Measurements from ENCODE around the gene NMUR2.

The NMUR2 gene, protein sequence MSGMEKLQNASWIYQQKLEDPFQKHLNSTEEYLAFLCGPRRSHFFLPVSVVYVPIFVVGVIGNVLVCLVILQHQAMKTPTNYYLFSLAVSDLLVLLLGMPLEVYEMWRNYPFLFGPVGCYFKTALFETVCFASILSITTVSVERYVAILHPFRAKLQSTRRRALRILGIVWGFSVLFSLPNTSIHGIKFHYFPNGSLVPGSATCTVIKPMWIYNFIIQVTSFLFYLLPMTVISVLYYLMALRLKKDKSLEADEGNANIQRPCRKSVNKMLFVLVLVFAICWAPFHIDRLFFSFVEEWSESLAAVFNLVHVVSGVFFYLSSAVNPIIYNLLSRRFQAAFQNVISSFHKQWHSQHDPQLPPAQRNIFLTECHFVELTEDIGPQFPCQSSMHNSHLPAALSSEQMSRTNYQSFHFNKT

DNA sequence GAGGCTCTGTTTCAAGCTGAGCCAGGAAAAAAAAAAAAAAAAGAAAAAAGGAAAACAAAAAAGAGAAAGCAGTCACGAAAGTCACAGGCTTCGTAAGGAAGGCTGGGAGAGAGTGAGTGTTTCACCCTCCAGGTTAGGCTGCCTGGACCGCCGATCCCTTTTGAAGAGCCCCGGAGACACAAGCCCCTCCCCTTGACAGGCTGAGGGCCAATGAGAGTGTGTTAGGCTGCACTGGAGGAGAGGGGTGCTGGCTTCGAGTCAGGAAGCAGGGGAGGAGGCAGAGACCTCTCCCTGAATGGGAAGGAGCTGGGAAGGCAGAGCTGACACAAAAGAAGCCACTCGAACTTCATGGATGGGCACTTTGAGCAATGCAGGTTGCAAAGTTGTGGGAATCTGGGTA, at the start of gene NMUR2:
NMUR2 (minus strand) TSS at position 135 of the 400 bp plus-strand sequence. CDS start 166 bp downstream, outside the sequence.
- peak; percentile 26 for DNase-seq

DNA sequence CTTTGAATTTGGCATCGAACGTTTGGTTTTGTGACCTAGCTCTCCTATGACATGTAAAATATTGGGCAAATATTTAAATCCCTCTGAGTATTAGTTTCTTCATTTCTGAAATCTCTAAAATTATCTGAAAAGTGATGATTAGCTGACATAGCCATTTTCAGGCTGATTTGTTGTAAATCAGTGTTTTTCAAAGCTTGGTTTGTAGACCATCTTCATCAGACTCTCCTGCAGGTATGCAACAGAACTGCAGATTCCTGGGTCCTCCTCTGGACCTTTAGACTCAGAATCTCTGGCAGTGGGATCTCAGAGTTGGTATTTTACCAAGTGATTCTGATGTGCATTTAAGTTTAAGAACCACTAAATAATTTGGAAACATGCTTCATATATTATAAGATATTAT, 38.9 kb upstream of the NMUR2 start:
- no peak for DNase-seq

DNA sequence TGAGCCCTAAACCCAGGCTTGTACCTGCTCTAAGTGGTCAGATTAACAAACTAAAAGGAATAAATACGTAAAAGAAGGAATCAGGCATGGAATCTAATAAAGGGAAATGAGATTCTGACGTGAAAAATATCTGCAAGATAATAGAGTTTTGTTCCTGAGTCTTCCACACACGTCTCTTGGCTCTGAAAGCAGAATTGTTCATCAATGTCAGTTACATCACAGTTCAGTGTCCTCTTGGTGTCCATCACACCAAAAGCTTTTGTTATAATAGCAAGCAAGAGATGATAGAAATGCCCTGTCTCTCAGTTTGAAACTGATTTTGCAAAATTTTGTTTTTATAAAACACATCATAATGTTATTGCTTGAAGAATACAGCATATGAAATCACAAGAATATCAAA, 34.7 kb upstream of the NMUR2 start:
- no peak for DNase-seq

DNA sequence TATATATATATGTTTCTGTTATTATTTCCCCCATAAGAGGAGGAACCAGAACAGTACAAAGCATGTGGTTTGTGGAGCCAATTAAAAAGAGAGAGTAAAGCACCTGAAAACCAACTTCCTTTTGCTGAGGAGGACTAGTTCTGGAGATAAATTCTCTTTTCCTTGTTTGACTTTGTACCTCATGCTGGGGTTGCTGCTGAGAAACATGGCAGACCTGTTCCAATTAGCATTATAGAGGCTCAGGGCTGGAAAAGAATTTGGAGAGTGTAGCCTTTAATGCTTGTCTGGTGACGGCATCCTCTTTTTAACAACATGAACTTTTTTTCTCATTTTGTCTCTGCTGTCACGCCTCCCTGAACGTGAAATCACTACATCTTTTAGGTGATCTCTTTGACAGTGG, 32.8 kb upstream of the NMUR2 start:
- no peak for DNase-seq

DNA sequence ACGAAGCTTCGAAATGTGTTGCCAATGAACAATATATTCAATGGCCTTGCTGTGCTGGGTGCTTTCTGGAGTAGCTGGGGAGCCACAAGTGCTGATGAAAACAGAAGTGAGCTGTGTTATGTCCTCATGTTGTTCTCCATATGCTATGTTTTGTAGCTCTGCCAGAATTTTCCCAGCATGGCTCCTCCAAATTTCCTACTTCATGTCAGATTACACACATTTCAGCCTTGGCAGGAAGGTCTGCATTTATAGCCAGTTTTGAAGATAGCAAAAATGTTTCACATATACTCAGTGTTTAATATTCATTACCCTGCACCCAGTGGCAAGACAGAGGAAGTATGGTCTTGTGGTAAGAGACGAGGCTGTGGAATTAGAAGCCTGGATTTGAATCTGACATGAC, 22.6 kb upstream of the NMUR2 start:
- no peak for DNase-seq

DNA sequence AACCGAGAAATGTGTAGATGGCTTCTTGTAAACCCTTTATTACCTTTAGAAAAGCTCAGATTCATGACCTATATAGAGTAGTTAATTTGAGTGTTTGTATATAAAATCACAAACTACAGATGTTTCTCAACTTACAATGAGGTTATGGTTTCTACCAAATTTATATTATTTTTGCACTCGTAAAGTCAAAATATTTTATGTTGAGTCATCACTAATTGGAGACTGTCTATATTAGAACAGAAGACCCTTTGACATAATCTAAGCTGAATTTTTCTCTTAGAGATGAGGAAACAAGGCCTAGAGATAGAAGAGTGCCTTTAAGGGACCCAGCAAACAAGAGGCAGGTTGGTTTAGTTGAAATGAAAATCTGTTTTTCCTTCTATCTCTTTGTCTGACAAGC, 20.0 kb upstream of the NMUR2 start:
- no peak for DNase-seq

DNA sequence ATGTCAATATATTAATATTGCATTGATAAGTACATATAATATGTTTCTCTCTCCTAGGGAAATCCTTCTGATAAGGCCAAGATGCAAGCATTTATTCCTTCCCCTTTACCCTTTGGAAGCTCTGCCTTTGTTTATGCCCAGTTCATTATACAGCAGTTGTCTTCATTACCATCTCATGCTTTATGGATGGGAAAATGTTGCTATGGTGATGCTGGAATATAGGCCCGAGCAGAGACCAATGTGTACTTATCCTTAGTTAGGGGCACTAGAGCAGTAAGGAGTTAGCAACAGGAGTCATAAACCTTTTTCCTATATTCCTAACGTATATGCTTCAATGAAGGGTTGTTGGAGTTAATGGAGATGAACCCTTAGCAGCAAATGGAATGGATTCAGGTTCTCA, 19.4 kb upstream of the NMUR2 start:
- DNase-seq: no peak

DNA sequence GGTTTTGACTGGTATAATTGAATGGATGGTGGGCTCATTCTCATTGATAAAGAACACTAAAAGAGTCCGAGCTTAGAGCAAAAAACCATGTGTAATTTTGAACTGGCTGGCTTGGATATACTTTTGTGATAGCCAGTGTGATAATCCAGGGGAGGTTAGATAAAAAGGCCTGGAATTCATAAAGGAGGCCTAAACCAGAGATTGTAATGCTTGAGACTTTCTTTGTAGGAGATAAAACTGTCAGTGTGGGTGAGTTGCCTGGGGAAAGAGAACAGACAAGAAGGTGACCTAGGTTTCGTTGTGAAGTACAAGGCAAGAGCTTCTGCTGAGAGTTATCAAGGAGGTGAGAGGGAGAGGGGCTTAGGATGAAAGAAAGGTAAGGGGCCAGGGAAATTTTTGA, 17.0 kb upstream of the NMUR2 start:
- DNase-seq: no peak

DNA sequence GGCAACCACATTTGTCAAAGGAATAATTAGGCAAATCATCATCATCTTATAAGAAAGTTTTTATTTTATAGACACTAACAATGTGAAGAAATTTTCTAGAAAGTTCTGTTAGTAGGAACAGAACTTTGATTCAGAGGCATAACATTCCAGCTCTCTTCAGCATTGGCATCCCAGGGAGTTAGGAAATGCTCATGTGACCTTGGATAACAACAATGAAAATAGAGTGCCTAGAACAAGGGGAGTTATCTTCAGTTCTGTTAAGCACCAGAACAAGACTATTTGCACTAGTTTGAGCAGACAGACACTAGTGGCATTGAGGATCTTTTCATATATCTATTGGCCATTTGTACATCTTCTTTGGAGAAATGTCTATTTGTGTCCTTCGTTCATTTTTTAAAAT, 7.0 kb upstream of the NMUR2 start:
- DNase-seq: no peak

DNA sequence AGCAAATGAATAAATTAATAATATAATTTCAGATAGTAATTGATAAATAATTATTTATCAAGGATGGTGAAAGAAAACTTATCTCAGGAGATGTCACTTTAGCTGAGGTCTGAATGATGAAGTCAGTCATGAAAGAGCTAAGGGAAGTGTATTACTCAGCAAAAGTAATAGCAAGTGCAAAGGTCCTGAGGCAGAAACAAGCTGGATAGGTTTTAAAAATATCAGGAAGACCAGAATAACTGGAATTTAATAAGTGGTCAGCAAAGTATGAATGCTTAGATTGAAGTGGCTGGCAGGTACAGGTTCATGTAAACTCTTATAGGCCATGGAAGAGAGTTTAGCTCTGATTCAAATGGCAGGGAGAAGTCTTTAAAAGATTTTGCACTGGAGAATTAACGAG, 1.0 kb upstream of the NMUR2 start:
- DNase-seq: no peak

DNA sequence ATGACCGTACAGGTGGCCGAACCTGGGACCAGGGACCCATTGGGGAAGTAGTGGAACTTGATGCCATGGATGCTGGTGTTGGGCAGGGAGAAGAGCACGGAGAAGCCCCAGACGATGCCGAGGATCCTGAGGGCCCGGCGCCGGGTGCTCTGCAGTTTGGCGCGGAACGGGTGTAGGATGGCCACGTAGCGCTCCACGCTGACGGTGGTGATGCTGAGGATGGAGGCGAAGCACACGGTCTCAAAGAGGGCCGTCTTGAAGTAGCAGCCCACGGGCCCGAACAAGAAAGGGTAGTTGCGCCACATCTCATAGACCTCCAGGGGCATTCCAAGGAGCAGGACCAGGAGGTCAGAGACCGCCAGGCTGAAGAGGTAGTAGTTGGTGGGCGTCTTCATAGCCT, 585 bp downstream of the NMUR2 start:
- no peak for DNase-seq

DNA sequence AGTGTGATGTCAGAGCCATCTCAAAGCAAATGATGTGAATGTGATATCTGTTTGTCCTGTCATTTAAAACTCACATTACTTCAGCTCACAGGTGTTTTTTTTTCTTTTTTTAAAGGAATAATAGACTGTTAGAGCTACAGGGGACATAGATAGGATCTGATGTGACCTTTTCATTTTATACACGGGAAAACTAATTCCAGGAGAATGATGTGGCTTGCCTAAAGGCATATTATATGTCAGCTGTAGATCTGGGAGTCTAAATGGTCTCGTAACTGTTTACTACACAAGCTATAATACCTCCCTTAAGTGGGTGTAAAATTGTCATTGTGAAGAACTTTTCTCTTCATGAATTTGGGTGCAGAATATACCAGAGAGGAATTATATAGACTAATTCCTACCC, 2.0 kb downstream of the NMUR2 start:
- no peak for DNase-seq

DNA sequence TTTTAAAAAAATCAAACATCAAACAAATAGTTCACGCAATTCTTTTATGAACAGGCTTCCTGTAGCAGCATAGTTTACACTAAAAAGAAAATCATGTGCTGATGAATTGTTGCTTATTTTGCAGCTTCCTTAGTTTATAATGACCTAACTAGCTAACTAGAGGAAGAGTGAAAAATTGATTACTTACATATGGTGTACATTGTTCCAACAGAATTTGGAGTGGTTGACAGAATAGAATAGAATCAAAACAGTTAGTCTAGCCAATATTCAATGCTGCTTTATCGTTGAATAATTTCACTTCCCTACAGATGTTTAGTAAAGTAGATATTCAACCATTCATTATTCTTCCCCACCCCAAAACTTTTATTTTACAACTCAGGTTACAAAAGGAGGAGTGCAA, 4.2 kb downstream of the NMUR2 start:
- no peak for DNase-seq

DNA sequence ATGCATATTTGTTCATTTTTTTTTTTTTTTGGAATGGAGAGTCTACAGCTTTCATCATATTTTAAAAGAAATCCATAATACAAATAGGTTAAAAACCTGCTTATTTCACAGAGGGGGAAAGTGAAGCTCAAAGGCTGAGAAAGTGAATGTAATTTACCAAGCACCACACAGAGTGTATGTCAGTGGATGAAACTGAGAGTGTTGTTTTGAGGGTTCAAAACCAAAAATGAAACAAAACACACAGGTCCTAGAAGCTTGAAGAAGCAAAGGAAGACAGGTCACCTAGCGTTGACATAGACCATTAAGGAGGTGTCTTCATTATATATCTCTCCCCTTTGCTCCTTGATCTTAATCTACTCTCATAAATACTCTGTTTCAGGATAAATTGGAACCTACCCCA, 7.5 kb downstream of the NMUR2 start:
- DNase-seq: no peak

DNA sequence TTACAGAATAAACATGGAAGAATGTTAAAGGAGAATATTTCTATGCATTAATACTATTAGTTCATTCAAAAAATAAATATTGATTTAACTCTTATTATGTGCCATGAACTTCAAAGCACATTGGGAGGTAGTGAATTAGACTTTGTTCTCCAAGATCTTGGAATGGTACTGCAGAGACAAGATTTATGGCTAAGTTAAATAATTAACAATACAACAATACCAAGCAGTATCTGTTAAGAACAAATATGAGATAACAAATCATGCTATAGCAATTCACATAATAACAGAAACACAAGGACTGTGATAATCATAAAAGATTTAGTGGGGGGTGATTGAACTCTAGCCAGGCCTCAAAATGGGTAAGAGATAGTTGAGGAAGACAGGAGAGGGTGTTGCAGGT, 11.6 kb downstream of the NMUR2 start:
- DNase-seq: no peak

DNA sequence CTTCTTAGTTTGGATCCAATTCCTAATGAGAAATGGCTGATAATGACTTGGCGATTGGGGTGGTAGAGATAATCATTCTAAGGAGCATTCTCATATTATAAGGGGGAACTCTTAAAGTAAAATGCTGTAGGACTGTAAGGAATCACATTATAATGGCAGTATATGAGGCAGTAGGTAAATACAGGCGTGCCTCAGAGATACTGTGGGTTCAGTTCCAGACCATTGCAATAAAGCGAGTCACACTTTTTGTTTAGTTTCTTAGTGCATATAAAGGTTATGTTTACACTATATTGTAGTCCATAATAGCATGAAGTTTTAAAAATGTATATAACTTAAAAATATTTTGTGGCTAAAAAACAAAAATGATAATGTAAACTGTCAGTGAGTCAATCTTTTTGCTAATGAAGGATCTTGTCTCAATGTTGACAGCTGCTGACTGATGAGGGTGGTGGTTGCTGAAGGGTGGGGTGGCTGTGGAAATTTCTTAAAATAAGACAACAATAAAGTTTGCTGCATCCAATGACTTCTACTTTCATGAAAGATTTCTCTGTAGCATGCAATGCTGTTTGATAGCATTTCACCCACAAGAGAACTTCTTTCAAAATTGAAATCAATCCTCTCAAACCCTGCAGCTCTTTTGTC, 15.8 kb downstream of the NMUR2 start:
- no peak for DNase-seq

DNA sequence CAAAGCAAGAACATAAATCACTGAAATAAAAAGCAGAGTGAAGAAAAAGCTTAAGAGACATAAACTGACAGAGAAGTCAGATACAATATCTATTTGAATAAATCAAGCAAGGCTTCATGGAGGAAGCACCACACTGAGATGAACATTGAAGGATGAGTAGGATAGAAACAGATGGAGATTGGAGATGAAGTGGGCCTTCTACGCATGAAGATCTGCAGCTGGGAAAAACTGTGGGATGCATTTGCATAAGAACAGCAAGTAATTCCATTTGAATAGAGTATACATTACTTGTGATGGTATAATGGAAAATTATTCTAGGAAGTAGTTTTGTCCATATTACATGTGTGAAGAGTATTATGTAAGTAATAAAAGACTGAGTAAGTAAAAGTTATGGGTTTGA, 16.5 kb downstream of the NMUR2 start:
- no peak for DNase-seq

DNA sequence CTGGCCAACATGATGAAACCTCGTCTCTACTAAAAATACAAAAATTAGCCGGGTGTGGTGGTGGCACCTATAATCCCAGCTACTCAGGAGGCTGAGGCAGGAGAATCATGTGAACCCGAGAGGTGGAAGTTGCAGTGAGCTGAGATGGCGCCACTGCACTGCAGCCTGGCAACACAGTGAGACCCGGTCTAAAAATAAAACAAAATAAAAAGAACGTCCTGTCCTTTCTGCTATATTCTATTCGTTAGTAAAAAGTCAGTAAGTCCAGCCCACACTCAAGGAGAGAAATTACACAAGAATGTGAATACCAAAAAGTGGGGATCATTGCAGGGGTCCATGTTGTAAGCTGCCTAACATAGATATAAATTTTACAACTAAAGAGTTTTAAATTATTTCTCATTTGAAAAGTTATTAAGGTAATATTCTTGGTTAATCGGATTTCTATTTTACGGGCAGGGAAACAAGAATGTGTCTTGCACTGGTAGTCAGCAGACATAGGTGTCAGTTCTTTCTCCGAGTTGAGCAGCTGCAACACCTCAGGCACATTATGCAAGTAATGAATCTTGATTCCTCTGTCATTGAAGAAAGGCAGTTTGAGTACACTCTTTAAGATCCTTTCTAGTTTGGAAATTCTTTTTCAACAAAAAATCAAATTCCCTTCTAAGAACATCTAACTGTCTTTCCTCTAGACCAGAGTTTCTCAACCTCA, 24.5 kb downstream of the NMUR2 start:
- DNase-seq: no peak

DNA sequence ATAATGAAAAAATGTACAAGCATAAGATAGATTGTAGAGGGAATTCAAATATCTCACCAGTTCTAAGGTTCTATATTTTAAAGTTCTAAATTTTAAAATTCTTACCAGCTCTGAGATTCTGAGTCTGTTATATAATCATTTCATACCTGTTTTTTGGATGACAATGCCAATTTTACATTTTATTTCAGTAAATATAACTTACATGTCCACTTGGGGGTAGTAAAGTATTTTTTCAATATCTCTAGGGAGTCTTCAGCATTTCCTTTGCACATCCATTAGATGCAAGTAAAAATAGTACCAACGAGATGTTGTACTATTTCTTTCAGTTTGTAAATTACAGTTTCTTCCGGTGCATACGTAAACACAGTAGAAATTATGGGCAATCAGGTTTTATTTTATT, 25.7 kb downstream of the NMUR2 start:
- DNase-seq: no peak

DNA sequence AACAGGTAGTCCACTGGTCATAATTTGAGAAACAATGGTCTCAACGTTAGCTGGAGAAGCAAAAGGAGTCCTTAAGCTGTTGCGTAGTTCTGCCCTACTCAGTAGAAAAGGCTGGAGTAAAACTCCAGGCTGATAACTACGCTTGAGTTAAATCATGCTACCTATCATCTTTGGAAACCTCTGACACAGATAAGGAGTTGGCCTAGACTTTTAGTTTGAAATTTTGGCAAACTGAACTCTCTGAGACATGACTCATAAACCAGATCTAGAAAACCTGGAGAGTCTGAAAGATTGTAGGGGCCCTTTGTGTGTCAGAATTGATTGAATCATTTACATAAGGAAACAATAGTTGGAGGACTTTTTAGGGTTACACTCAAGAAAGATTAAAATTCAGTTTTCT, 26.3 kb downstream of the NMUR2 start:
- DNase-seq: no peak

DNA sequence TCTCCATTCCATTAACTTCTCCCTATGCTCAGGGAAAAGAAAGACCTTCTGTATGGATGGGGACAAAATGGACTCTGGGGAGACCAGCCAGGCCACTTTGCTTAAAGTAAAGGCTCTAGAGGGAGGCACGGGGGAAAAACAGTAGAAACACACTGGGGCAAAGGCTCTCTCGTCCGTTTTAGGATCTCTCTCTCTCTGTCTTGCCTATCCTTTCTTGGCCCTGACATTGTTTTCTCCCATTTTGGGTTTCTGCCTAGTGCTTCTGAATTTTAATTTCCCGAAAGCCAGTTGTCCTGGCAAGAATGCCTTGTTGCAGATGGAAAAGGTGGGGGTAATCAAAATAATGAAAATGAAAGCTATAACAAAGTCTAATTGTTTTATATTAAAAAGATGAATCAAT, 28.2 kb downstream of the NMUR2 start:
- DNase-seq: no peak

DNA sequence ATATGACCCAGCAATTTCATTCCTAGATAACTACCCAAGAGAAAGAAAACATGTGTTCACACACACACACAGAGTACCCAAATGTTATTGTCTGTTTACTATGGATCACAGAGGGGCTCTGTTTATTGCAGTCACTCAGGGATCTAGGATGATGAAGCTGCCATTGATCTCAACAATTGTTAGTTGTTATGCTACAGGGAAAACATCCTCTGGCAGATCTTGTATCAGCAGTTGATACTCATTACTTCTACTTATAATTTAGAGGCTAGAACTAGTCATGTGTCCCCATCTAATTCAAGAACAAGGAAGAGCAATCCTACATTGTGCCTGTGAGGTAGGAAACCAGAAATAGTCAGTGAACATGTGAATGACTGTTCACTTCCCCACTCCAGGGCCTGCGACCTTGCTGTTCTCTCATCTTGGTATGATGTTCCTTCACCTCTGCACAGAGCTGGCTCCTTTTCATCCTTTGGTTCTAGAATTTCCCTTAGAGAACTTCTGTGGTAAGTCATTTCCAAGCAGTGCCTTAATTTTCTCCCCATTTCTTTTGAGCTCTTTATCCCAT, 30.3 kb downstream of the NMUR2 start:
- DNase-seq: no peak

DNA sequence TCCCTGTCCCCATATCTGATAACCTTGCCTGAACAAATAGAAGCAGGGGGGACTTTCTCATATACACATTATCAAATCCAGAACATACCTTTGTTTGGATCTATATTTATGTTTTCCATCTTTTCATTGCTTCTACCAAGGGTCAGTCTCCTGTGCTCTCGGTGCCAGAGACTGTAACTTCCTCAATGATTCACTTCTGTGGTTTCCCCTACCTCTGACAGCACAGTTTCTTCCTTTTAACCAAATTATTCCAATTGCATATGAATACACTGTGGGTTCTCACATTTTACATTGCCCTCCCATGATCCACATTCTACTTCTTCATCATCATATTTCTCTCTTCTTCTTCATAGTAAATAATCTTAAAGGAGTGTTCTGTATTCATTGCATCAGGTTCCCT, 32.2 kb downstream of the NMUR2 start:
- no peak for DNase-seq

DNA sequence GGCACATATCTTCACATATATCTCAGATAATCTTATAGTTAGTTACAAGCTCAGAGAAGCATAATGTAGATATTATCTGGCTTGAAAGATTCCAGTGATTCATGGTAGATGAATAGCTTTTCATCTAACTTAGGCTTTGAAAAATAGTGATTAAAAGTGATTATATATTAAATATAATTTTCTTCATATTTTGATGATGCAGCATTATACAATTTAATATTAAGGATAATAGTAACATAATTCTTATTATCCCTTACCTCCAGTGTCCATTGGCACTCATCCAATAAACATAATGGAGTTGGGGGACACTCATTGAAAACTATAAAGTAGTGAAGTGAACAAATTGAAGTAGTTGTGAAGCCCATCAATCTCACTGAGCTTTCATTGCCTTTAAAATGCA, 35.8 kb downstream of the NMUR2 start:
- DNase-seq: no peak
